Measurements from ENCODE around the gene CASP10.

CASP10 gene

DNA sequence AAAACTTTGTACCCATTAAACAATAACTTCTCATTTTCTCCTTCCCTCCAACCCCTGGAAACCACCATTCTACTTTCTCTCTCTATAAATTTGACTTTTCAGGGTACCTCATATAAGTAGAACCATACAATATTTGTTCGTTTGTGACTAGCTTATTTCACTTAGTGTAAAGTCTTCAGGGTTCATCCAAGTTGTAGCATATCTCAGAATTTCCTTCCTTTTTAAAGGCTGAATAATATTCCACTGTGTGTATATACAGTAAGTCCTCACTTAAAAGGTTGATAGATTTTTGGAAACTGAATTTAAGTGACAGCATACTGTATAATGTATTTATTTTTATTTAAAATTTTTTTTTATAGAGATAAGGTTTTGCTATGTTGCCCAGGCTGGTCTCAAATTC, 13.9 kb downstream of the CASP10 start:
- no peak for DNase-seq

DNA sequence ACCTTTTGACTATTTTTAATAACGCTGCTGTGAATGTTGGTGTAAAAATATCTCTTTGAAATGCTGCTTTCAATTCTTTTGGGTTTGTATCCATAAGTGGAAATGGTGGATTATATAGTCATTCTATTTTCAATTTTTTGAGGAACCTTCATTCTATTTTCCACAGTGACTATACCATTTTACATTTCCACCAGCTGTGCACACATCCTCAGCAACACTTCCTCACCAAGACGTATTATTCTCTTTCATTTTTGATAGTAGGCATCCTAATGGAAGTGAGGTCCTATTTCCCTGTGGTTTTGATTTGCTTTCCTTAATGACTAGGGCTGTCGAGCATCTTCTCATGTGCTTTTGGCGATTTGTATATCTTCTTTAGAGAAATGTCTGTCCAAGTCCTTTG, 14.8 kb downstream of the CASP10 start:
- DNase-seq, result no peak

DNA sequence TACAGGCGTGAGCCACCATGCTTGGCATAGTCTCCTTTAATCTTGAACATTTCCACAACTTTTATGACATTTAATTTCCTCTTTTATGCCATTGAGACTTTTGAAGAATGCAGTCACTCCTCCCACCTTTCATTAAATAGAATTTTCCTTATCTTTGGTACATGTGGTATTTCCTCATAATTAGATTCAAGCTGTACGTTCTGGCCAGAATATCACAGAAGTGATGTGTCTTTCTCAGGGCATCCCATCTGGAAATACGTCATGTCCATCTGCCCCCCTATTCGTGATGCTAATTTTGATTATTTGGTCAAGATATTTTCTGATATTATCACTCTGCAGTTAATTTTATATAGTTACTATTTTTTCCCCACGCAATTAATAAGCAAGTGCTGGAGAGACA, 16.9 kb downstream of the CASP10 start:
- no peak for DNase-seq

DNA sequence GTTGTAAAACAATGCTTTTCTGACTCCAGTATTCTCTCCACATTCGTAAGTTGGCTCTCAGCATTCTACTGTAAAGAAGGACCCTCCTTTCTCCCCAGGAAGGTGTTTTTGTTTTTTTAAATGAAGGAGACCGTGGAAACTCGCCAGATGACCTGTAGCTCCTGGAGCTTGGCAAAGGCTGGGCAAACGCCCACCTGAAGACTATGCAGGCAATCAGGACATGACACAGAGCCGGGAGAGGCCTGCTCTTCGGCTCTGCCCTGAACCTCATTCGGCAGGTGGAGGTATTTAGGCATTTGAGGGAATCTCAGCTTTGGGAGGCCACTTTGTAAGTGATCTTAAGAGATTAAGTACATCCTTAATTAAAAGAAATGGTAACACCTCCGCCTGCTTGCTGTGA, 17.4 kb downstream of the CASP10 start:
- no peak for DNase-seq

DNA sequence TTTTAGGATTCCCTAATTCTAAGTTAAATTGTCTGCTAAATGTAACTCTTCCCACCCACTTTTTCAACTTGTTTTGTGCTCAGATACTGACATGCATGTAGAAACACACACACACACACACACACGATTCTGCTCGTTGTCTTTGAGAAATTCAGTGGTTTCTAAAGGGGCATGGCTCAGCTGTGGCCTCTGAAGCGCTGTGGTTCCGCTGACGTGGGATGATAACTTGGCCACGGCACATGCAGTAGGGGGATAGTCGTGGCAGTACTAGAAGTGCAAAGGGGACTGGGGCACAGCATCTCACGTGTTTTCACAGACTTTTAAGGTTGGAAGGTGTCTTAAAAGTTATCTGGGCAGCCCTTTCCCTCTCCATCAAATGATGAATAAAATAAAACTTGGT, 18.4 kb downstream of the CASP10 start:
- DNase-seq, result no peak

DNA sequence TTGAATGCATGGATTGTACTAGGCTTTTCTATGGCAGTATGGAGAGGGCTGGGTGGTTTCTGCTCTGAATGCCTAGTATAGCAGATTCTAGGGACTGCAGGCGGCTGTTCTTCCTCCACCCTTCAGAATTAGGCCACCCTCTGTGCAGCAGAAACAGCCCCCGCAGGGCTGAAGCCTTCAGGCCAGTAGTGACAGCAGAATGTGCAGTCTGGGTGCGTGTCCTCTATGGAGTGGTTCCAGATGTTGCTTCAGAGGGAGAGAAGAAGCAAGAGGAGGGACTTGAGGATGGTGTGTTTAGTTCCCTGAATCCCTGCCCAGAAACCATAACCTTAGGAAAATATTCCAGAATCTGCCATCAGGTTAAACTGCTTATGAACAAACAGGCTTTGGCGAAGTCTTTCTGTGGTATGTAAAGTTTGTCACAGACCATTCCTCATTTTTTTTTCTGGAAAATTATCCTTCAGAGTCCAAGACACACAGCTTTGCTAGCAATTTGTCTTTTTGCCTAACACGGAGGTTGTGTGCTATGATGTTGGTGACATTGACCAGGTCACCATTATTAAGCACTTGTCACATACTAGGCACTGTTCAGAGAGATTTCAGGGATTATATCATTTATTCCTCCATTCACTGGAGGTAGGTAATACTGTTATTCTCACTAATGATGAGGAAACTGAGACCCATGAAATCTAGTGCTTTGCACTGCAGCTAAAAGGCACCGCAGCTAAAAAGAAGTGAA, 21.1 kb downstream of the CASP10 start:
- no peak for DNase-seq

DNA sequence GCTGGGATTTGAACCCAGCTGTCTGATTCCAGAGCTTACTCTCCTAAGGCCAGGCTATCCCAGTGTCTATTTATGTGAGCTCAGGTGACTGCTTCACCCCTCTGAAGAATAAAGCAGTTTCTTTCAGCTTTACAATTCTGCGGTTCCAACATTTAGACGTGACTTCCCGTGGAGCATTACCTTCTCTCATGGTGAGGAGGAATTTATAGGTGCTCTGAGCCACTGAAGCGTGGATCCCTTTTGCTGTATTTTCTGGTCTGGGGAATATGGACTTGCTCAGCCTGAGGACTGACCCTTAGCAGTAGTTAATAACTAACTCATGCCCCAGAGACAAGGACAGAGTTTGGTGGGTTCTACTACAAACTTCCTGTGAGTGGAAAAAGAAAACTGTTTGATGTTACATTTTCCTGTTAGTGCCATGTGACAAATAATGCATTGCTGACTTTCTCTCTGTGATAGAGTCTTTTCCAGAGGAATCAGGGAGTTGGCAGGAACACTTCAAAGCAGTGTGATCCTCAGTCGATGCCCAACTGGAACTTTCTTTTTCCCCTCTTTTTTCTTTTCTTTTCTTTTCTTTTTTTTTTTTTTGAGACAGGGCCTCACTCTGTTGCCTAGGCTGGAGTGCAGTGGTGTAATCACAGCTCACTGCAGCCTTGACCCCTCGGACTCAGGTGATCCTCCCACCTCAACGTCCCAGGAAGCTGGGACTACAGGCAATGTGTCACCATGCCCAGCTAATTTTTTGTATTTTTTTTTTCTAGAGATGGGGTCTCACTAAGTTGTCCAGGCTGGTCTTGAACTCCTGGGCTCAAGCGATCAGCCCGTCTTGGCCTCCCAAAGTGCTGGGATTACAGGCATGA, 21.9 kb downstream of the CASP10 start:
- DNase-seq, result no peak

DNA sequence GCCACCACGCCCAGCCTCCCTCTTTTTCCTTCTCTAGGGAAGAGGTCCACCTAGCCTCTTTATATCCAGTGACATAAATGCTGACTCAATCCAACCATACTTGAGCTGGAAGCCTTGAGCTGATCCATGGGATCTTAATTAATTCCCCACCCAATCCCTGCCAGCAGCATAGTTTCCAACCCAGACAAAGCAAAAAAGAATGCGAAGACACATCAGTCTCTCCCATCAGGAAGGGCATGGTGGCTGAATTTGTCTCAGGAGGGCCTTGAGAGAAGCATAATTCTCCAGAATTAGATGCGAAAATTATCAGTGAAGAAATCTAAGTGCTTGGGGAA, 22.5 kb downstream of the CASP10 start:
- DNase-seq, result no peak

DNA sequence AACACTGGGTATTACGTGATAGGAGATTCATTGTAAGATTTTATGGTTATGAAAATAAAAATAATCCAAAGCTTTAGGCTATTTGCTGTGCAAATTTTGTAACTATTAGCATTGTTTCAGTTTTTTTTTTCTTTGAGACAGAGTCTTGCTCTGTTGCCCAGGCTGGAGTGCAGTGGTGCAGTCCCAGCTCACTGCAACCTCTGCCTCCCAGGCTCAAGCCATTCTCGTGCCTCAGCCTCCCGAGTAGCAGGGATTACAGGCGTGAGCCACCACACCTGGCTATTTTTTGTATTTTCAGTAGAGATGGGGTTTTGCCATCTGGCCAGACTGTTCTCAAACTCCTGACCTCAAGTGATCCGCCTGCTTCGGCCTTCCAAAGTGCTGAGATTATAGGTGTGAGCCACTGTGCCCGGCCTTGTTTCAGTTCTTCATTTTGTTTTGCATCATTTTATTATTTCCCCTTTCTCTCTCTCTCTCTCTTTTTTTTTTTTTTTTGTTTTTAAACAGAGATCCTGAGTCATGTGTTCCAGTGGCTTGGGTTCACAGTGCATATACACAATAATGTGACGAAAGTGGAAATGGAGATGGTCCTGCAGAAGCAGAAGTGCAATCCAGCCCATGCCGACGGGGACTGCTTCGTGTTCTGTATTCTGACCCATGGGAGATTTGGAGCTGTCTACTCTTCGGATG, 25.8 kb downstream of the CASP10 start:
- peak in 1 of 2 donors; percentile 69 for DNase-seq

DNA sequence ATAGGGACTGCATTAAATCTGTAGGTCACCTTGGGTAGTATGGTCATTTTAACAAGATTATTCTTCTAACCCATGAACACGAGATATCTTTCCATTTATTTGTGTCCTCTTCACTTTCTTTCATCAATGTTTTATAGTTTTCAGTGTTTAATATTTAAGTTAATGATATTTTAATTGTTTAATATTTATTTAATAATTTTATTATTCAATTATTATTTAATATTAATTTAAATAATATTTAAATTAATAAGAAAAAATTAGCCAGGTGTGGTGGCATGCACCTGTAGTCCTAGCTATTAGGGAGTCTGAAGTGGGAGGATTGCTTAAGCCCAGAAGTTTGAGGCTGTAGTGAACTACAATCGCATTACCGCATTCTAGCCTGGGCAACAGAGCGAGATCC, 33.0 kb downstream of the CASP10 start:
- no peak for DNase-seq

DNA sequence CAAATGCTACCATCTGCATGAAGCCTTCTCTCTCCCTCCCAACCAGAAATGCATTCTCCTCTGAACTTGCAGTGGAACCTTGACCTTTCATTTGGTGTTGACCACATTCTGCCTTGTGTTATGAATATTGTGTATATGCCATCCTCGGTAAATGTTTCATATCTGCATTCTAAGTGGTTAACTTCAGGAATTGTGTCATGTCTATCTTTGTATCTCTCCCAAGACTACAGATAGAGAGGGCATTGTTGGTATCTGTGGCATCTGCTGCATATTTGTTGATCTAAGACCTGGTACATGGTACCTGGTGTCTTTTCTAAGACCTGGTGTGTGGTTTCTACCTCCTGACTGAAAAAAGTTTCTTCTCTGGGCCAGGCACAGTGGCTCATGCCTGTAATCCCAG, 34.0 kb downstream of the CASP10 start:
- no peak for DNase-seq

DNA sequence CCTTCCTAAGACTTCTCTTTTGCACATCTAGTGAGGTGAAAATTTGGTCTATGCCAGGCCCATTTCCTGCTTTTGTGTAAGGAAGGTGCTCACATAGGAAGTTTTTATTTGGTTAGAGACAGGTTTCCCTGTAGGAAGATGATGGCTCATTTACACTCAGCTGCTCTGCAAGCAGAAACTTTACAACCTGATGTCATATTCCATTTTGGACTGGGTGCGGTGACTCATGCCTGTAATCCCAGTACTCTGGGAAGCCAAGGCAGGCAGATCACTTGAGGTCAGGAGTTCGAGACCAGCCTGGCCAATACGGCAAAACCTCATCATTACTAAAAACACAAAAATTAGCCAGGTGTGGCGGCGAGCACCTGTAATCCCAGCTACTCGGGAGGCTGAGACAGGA, 35.8 kb downstream of the CASP10 start:
- DNase-seq, result no peak

DNA sequence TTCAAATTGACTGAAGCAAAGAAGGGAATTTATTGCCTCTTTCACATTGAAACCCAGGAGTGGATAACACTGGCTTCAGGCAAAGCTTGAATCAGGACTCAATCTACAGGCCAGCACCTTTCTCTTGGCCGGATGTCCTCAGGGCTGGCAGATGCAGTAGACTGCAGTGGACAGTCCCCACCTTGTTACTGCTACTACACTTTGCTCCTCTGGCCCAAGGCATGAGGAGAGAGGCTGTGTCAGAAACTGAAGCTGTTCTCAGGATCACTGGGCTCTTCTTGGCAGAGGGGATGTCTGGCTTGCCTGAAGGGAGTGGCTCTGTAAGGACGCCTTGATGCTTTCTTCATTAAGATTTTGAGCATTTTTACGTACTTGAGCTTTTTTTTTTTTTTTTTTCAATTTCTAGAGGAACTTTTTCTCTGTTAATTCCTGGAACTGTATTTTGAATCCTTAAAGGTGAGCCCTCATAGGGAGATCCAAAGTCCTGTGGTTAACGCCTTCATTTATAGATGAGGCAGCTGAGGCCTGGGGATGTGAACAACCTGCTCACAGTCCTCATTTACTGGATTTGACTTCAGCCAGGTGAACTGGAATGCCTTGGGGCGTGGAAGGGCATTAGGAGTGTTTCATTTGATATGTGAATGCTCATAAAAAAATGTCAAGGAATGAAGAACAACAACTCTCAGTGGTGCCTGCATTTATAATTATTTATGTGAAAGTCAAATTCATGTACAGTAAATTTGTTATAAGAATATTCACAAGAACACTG, 36.6 kb downstream of the CASP10 start:
- no peak for DNase-seq

DNA sequence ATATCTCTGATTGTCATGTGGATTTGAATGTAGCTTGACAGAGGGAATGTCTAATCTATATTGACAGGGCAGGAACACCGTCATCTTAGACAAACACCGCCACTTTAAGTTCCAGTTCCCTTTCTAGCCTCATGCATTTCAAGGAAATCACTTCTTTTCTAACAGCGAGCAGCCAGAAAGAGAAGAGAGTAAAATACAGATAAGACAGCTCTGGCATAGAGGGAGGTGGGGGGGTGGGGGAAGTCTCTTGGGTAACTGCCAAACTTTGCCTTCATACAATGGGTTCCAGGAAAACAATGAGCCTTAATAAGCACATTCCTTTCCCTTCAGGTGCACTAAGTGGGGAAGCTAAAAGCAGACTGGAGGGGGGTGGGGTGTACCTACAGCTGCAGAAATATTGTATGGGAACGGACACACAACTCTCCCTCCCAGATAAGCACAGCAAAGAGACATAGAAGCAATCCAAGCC, 37.2 kb downstream of the CASP10 start:
- no peak for DNase-seq

DNA sequence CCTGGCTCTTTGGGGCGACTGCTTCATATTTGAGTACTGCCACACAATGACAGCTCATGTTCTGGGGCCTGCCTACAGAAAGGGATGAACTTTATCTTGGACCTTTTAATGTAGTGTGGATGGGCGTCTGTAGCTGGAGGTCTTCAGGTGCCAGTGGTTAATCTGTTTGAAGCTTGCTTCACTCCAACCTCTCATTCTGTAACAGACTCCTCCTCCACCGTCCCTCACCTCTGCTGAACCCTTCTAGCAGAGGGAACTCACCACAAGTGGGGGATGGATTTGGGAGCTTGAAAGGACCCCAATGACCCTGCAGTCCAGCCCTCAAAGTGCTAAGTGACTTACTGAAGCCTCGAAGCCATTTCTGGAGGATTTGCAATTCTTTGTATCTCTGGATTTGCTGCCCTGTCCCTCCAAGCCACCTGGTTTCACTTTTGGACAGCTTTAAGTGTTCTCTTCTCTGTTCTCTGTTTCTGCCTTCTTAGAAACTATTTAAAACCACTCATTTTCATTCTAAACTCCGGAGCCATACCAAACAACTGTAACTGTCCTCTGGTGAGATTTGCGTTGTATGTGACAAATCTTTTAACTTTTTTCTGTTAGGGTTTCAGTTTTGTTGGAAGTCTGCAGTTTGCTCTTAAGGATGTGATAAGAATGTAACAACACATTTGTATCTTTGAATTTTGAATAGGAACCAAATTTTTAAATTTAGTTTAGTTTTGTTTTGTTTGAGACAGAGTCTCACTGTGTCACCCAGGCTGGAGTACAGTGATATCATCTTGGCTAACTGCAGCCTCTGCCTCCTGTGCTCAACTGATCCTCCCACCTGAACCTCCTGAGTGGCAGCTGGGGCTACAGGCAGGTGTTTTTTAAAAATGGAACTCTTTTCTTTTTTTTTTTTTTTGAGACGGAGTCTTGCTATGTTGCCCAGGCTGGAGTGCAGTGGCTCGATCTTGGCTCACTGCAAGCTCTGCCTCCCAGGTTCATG, 40.4 kb downstream of the CASP10 start:
- no peak for DNase-seq

DNA sequence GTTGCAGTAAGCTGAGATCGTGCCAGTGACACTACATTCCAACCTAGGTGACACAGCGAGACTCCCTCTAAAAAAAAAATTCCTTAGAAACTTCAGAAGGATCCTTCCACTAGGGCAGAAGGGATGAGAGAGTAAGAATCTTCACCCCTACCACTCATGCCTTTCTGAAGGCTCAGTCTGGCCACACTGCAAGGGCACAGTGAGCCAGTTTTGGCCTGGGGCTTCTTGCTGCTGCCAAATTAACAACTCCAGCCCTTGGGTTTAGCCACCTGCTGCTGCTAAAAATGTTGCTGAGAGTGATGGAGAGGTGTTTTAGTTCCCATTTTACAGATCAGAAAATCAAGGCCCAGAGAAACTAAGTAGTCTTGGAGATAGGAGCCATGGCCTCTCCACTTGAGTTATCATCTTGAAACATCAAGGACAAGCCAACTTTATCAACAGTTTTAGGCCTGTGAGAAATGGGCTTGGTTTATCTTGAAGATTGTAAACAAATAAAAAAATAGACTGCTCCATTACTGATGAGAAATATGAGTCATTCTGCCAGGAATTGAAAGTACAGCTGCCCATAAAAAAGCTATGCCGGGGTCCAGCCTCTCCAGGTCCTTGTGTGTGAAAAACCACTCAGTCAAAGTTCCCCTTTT, 45.5 kb downstream of the CASP10 start:
- DNase-seq, result no peak

DNA sequence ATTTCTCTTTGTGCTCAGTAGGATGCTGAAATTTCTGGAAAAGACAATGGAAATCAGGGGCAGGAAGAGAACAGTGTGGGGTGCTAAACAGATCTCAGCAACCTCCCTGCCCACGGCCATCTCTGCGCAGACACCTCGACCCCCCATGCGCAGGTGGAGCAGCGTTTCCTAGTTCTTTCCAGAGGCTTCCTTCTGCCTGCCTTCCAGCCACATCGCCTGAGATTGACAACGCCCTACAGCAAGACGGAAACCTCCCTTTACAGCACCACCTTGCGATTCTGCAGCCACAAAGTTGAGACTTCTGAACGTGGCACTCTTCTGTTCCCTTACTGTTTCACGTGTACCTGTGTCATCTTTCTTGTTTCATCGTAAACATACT, 46.0 kb downstream of the CASP10 start:
- no peak for DNase-seq

DNA sequence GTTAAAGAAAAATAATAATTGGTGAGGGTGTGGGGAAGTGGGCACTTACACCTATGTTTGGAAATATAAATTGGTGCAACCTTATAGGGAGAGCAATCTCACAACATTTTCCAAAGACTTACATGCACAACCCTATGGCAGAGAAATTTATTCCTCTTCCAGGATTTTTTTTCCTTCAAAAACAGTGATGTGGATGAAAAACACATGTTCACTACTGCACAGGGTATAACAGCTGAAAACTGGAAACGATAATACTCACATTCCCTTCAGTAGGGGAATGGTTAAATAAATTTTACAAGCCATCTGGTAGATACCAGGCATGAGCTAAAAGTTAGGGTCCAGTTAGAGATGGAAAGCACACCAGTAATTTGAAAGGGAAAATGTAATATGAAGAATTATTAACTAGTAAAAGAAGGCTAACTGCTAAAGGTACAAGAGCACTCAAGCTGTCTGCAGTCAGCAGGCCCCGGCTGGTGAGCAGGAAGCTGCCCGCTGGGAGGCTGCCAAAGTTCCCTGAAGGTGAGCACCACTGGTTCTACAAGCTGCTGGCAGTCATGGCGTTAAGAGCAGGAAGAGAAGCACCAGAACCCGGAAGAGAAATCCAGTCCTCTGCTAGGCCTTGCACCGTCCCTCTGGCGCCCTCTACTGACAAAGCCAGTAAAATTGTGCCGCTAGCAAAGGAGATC, 49.0 kb downstream of the CASP10 start:
- peak; percentile 92 to 93 for DNase-seq

DNA sequence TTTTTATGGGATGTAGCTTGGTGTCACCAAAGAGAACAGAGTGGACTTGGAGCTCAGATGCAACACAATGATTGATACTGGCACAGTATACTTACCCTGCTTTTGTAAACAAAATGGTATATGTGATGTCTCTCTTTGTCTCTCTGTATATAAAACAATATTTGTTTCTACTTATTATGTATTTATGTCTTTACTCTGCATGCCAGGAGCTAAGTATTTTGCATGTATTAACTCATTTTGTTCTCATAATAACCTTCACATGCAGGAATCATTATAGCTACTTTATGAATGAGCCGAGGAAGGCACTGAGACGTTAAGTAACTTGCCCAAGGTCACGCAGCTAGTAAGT, 49.5 kb downstream of the CASP10 start:
- DNase-seq, result no peak

DNA sequence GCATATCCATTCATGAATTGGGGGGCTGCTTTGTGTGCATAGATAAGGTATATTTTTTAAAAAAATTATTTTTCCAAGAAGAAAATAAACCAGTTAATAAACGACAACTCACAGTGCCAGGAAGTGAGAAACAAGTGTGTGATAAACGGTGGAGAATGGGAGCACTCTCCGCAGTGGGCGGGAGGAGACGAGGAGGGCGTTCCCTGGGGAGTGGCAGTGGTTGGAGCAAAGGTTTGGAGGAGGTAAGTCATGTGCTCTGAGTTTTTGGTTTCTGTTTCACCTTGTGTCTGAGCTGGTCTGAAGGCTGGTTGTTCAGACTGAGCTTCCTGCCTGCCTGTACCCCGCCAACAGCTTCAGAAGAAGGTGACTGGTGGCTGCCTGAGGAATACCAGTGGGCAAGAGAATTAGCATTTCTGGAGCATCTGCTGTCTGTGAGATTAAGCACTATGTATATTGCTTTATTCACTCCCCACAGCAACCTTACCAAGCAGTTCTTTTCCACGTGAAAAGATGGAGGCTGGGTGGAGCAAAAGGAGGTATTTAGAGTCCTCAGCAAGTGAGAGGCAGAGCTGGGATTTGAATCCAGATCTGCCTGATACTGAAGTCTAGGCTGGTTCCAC, 50.4 kb downstream of the CASP10 start:
- DNase-seq, result peak; percentile 85 to 91
